ENCODE results near the gene PDZD4. TPM values are rescaled to one million over a fixed set of nuclear protein-coding genes. Genes with fewer than 3 reads are reported as not detected.

The PDZD4 gene
- total RNA-seq, 2 experiments from 2014 or later = 1.4 to 2.6 TPM

DNA sequence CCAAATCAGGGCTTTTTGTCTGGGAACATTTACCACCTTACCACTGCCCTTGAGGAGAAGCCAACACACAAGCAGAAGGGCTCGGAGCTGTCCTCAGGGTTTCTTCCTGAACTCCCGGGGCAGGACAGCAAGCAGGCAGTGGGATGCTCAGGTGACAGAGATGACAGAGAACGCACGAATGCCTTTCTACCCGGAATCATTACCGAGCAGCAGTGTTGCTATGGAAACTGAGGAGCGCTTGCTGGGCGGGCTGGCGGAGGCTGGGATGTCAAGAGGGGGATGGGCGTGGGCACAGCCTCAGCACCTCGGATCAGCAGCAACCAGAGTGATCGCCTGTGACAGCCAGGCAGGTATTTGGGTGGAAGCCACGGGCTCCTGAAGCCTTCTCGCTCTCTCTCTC is 18.1 kb downstream of the PDZD4 start:
- intact Hi-C loops (cut with micrococcal nuclease) = no loop called here
- DNase-seq (no peak), ATAC-seq (no peak)
- CTCF ChIA-PET = no interaction called here
- Mint-ChIP-seq H3K36me3 (ENCODE audit: low read depth) (no peaks in the 10 kb centered on the region), H3K4me3 (no peak overlapping the region), H3K4me1 (ENCODE audit: low read depth) (peaks cover 11% of the 10 kb centered on the region), H3K27me3 (peaks cover under 1% of the 10 kb centered on the region), H3K27ac (no peak overlapping the region), H3K9me3 (no peaks in the 10 kb centered on the region)
- POLR2A ChIA-PET = interaction anchor here (1.1 kb wide), 1 partner anchor 17 kb away, joined by 5 read pairs; the partner anchor contains the start of genes IDH3G and SSR4
- TF ChIP-seq, protein P1, sequence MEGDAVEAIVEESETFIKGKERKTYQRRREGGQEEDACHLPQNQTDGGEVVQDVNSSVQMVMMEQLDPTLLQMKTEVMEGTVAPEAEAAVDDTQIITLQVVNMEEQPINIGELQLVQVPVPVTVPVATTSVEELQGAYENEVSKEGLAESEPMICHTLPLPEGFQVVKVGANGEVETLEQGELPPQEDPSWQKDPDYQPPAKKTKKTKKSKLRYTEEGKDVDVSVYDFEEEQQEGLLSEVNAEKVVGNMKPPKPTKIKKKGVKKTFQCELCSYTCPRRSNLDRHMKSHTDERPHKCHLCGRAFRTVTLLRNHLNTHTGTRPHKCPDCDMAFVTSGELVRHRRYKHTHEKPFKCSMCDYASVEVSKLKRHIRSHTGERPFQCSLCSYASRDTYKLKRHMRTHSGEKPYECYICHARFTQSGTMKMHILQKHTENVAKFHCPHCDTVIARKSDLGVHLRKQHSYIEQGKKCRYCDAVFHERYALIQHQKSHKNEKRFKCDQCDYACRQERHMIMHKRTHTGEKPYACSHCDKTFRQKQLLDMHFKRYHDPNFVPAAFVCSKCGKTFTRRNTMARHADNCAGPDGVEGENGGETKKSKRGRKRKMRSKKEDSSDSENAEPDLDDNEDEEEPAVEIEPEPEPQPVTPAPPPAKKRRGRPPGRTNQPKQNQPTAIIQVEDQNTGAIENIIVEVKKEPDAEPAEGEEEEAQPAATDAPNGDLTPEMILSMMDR (IDR thresholded peaks at IDR 0.05) = no peak

DNA sequence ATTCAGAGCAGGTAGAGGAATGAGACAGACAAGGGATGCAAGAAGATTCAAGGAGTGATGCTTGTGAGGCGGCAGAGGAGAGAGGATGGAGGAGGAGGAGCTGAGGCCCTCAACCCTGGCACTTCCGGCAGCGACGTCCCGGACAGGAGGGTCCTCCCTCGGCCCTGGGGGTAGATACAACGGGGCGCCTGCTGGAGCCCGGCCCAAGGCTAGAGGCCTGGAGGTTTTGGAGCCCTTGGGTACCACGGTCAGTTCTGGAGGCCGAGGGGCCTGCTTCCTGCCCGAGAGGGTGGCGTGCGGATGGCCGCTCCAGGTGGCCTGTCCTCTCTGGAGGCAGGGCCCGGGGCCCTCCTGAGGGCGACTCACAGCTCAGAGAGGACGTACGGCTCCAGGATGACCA is 22.4 kb downstream of the PDZD4 start:
- TF ChIP-seq, protein P1 (IDR thresholded peaks at IDR 0.05) = no peak
- no peaks in the 10 kb centered on the region for H3K27me3 Mint-ChIP-seq
- POLR2A ChIA-PET = no interaction called here
- no peak for ATAC-seq
- CTCF ChIA-PET = no interaction called here
- H3K4me3 Mint-ChIP-seq = no peak overlapping the region
- no peak for DNase-seq
- intact Hi-C loops (cut with micrococcal nuclease) = no loop called here
- no peaks in the 10 kb centered on the region for H3K9me3 Mint-ChIP-seq
- H3K4me1 Mint-ChIP-seq (ENCODE audit: low read depth) = no peaks in the 10 kb centered on the region
- no peak overlapping the region for H3K27ac Mint-ChIP-seq
- no peaks in the 10 kb centered on the region for H3K36me3 Mint-ChIP-seq (ENCODE audit: low read depth)

DNA sequence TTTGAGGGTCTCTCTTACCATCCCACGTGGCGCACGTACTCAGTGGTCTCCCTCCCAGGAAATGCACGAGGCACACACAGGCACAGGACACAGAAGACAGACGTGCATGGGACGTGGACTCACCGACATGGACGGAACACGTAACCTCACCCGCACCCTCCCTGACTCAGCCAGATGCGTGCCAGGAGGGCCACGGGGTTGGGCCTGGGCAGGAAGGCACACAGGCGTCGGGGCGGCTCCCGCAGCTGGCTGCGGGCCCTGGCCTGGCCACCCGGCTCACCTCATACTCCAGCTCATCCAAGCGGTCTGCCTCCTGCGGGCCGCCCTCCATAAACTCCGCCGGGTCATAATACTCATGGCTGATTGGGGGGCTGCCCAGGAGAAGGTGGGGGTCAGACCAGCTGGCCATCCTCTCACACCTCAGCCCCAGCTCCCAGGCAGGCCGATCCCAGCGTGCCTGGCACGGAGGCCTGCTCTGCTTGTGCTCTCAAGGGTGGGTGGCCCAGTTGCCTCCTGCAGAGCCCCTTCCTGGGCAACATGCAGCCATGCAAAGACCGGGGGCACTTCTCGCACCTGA is 23.3 kb downstream of the PDZD4 start:
- Mint-ChIP-seq H3K27ac (no peak overlapping the region), H3K36me3 (ENCODE audit: low read depth) (no peaks in the 10 kb centered on the region), H3K4me3 (no peak overlapping the region), H3K27me3 (no peaks in the 10 kb centered on the region), H3K9me3 (no peaks in the 10 kb centered on the region), H3K4me1 (ENCODE audit: low read depth) (no peaks in the 10 kb centered on the region)
- intact Hi-C loops (cut with micrococcal nuclease) = no loop called here
- ChIA-PET CTCF (no interaction called here), POLR2A (no interaction called here)
- TF ChIP-seq, protein P1 (IDR thresholded peaks at IDR 0.05) = no peak
- ATAC-seq (no peak), DNase-seq (no peak)

DNA sequence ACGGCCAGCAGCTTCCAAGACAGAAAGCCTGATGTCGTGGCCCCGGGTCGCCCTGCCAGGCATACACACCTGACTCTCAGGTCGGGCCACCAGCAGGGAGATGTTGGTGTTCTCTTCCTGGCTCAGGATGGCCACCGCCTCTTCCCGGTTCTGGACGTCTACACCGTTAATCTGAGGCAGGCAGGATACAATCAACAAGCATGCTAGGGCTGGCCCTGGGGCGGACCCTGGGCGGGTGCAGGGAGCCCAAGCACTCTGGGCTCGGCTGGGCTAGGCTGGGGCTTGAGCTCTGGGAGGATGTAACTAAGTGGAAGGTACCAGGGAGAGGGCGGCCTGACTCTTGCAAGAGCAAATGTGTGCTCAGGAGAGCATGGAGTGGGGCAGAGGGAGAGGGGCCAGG is 24.9 kb downstream of the PDZD4 start:
- no peaks in the 10 kb centered on the region for H3K36me3 Mint-ChIP-seq (ENCODE audit: low read depth)
- CTCF ChIA-PET = no interaction called here
- ATAC-seq (no peak), DNase-seq (no peak)
- no peaks in the 10 kb centered on the region for H3K27me3 Mint-ChIP-seq
- intact Hi-C loops (cut with micrococcal nuclease) = no loop called here
- no peak overlapping the region for H3K4me3 Mint-ChIP-seq
- no peak overlapping the region for H3K27ac Mint-ChIP-seq
- no peaks in the 10 kb centered on the region for H3K4me1 Mint-ChIP-seq (ENCODE audit: low read depth)
- H3K9me3 Mint-ChIP-seq = no peaks in the 10 kb centered on the region
- POLR2A ChIA-PET = interaction anchor here (0.9 kb wide), 1 partner anchor 11 kb away, joined by 3 read pairs; the partner anchor contains the start of gene SSR4
- TF ChIP-seq, protein P1 (IDR thresholded peaks at IDR 0.05) = no peak

DNA sequence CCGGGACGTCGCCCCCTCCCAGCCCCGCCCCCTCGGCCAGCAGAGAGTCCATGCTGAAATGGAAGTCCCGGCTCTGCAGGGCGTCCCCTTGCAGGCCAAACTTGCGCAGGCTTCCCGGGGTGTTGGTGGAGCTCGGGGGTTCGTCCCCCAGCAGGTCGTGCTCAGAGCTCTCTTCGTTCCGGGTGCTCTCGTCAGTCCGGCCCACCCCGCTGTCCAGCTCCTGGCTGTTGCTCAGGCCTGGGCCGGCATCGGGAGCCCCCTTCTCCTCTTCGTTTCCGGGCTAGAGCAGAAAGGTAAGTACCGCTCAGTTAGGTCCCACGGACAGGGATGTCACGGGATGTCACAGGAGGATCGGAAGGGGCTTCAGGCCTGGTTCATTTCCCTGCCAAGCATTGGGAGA is 25.7 kb downstream of the PDZD4 start:
- Mint-ChIP-seq H3K9me3 (no peaks in the 10 kb centered on the region), H3K27me3 (no peaks in the 10 kb centered on the region), H3K4me3 (no peak overlapping the region), H3K4me1 (ENCODE audit: low read depth) (no peaks in the 10 kb centered on the region), H3K36me3 (ENCODE audit: low read depth) (no peaks in the 10 kb centered on the region), H3K27ac (no peak overlapping the region)
- TF ChIP-seq, protein P1 (IDR thresholded peaks at IDR 0.05) = no peak
- ATAC-seq (no peak), DNase-seq (no peak)
- intact Hi-C loops (cut with micrococcal nuclease) = no loop called here
- ChIA-PET POLR2A (no interaction called here), CTCF (no interaction called here)

Data from activated CD8-positive, alpha-beta T cell treated with anti-CD3 and anti-CD28 coated beads for 36 hours (primary cell).